ENCODE data around the gene RFX2. TPM values are rescaled to one million over a fixed set of nuclear protein-coding genes. Genes with fewer than 3 reads are reported as not detected.

The RFX2 gene
- total and polyA plus RNA-seq, 4 donors: 0.67 to 5.1 (median 2.8) TPM

DNA sequence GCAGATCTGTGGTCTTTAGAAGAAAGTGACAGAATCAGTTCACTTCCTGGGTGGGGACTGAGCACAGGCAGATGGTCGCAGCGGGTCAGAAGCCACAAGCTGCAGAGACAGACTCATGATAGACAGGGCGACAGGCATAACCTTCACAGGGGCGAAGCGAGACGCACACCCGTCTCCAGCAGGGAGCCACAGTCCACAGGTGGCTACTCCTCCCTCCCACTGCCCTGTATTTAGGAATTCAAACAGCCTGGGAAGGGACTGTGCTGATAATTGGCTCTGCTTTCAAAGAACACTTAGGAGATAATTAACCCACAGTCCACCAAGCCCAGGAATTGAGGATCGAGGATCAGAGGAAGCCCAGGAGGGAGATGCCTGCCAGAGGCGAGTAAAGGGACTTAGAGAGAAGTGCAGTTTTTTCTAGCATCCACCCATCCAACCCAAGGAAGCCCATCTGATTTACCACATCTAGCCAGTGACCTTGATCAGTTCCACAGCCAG lies 23.2 kb downstream of the RFX2 start:
- peak overlapping the region in 1 of 2 donors; percentile 19 for H3K27ac ChIP-seq (ENCODE audit: low read depth in 1 of 2, low read length in 2 of 2)
- DNase-seq (ENCODE audit: low spot score): peak; percentile 49
- H3K9me3 ChIP-seq (ENCODE audit: control insufficient read depth in 4 of 4, low read length in 3 of 4): no peaks in the 10 kb centered on the region
- WGBS: 10% methylated on average over 9 of the region's 9 CpGs
- no peaks in the 10 kb centered on the region for H3K36me3 ChIP-seq (ENCODE audit: control insufficient read depth in 4 of 4, insufficient read depth in 3 of 4, low read depth in 1 of 4, low read length in 3 of 4)
- H3K27me3 ChIP-seq (ENCODE audit: control insufficient read depth in 4 of 4, insufficient read depth in 4 of 4, low read length in 3 of 4): no peaks in the 10 kb centered on the region
- peaks cover 7 to 13% (median 8%) of the 10 kb centered on the region in 4 donors for H3K4me1 ChIP-seq (ENCODE audit: control insufficient read depth in 4 of 4, insufficient read depth in 4 of 4, low read length in 3 of 4)
- TF ChIP-seq YY1 (IDR thresholded peaks at IDR 0.05): no peak
- TF ChIP-seq RAD21 (IDR thresholded peaks at IDR 0.05): peak in 1 of 2 donors; percentile 36
- H3K9ac ChIP-seq (ENCODE audit: low read depth in 1 of 2, low read length in 2 of 2): no peak overlapping the region
- no peak overlapping the region for H3K4me3 ChIP-seq (ENCODE audit: low read depth in 1 of 3, low read length in 3 of 3)

DNA sequence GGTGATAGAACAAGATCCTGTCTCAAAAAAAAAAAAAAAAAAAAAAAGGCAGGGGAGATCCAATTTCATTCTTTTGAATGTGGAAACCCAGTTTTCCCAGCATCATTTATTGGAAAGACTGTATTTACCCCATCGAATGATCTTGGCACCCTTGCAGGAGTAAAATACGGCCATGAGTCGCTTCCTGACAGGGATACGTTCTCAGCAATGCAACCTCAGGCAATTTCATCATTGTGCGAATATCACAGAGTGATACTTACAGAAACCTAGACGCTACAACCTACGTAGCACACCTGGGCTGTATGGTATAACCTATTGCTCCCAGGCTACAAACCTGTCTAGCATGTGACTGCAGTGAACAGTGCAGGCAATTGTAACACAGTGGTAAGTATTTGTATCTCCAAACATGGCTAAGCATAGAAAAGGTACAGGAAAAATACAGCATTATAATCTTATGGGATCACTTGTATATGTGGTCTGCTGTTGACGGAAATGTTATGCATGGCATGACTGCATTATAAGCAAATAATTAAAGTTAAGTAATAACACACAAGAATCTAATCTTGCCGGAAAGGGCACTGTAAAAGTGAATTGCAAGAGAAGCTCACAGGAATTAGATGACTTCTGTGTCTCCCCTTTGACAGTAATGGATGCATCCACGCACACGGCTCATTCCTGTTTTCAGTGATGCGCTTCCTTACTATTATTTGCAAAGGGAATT lies 24.1 kb downstream of the RFX2 start:
- WGBS: 89% methylated on average over 12 of the region's 12 CpGs
- Histone ChIP-seq H3K9me3 (ENCODE audit: control insufficient read depth in 4 of 4, low read length in 3 of 4) (no peaks in the 10 kb centered on the region), H3K27me3 (ENCODE audit: control insufficient read depth in 4 of 4, insufficient read depth in 4 of 4, low read length in 3 of 4) (no peaks in the 10 kb centered on the region), H3K4me3 (ENCODE audit: low read depth in 1 of 3, low read length in 3 of 3) (no peak overlapping the region), H3K9ac (ENCODE audit: low read depth in 1 of 2, low read length in 2 of 2) (no peak overlapping the region), H3K27ac (ENCODE audit: low read depth in 1 of 2, low read length in 2 of 2) (no peak overlapping the region), H3K4me1 (ENCODE audit: control insufficient read depth in 4 of 4, insufficient read depth in 4 of 4, low read length in 3 of 4) (peaks cover 6 to 12% (median 8%) of the 10 kb centered on the region in 4 donors), H3K36me3 (ENCODE audit: control insufficient read depth in 4 of 4, insufficient read depth in 3 of 4, low read depth in 1 of 4, low read length in 3 of 4) (no peaks in the 10 kb centered on the region)
- DNase-seq (ENCODE audit: low spot score): no peak
- TF ChIP-seq, protein P1, sequence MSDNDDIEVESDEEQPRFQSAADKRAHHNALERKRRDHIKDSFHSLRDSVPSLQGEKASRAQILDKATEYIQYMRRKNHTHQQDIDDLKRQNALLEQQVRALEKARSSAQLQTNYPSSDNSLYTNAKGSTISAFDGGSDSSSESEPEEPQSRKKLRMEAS (IDR thresholded peaks at IDR 0.05): no peak
- TF ChIP-seq NR2F2 (IDR thresholded peaks at IDR 0.05): no peak
- TF ChIP-seq, protein P2, sequence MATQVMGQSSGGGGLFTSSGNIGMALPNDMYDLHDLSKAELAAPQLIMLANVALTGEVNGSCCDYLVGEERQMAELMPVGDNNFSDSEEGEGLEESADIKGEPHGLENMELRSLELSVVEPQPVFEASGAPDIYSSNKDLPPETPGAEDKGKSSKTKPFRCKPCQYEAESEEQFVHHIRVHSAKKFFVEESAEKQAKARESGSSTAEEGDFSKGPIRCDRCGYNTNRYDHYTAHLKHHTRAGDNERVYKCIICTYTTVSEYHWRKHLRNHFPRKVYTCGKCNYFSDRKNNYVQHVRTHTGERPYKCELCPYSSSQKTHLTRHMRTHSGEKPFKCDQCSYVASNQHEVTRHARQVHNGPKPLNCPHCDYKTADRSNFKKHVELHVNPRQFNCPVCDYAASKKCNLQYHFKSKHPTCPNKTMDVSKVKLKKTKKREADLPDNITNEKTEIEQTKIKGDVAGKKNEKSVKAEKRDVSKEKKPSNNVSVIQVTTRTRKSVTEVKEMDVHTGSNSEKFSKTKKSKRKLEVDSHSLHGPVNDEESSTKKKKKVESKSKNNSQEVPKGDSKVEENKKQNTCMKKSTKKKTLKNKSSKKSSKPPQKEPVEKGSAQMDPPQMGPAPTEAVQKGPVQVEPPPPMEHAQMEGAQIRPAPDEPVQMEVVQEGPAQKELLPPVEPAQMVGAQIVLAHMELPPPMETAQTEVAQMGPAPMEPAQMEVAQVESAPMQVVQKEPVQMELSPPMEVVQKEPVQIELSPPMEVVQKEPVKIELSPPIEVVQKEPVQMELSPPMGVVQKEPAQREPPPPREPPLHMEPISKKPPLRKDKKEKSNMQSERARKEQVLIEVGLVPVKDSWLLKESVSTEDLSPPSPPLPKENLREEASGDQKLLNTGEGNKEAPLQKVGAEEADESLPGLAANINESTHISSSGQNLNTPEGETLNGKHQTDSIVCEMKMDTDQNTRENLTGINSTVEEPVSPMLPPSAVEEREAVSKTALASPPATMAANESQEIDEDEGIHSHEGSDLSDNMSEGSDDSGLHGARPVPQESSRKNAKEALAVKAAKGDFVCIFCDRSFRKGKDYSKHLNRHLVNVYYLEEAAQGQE (IDR thresholded peaks at IDR 0.05): no peak
- TF ChIP-seq, protein P3, sequence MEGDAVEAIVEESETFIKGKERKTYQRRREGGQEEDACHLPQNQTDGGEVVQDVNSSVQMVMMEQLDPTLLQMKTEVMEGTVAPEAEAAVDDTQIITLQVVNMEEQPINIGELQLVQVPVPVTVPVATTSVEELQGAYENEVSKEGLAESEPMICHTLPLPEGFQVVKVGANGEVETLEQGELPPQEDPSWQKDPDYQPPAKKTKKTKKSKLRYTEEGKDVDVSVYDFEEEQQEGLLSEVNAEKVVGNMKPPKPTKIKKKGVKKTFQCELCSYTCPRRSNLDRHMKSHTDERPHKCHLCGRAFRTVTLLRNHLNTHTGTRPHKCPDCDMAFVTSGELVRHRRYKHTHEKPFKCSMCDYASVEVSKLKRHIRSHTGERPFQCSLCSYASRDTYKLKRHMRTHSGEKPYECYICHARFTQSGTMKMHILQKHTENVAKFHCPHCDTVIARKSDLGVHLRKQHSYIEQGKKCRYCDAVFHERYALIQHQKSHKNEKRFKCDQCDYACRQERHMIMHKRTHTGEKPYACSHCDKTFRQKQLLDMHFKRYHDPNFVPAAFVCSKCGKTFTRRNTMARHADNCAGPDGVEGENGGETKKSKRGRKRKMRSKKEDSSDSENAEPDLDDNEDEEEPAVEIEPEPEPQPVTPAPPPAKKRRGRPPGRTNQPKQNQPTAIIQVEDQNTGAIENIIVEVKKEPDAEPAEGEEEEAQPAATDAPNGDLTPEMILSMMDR (IDR thresholded peaks at IDR 0.05; ENCODE audit: low read depth, low read length, missing input control): no peak
- TF ChIP-seq, protein P4, sequence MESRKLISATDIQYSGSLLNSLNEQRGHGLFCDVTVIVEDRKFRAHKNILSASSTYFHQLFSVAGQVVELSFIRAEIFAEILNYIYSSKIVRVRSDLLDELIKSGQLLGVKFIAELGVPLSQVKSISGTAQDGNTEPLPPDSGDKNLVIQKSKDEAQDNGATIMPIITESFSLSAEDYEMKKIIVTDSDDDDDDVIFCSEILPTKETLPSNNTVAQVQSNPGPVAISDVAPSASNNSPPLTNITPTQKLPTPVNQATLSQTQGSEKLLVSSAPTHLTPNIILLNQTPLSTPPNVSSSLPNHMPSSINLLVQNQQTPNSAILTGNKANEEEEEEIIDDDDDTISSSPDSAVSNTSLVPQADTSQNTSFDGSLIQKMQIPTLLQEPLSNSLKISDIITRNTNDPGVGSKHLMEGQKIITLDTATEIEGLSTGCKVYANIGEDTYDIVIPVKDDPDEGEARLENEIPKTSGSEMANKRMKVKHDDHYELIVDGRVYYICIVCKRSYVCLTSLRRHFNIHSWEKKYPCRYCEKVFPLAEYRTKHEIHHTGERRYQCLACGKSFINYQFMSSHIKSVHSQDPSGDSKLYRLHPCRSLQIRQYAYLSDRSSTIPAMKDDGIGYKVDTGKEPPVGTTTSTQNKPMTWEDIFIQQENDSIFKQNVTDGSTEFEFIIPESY (IDR thresholded peaks at IDR 0.05): no peak
- TF ChIP-seq SP1 (IDR thresholded peaks at IDR 0.05): no peak
- no peak for TF ChIP-seq RXRA (IDR thresholded peaks at IDR 0.05)
- no peak for TF ChIP-seq ATF3 (IDR thresholded peaks at IDR 0.05)
- no peak for TF ChIP-seq HNF4A (conservative IDR thresholded peaks at IDR 0.05)
- no peak for TF ChIP-seq HNF4G (IDR thresholded peaks at IDR 0.05)
- TF ChIP-seq GABPA (IDR thresholded peaks at IDR 0.05 in 1 of 2, conservative IDR thresholded peaks at IDR 0.05 in 1 of 2): no peak
- no peak for TF ChIP-seq YY1 (IDR thresholded peaks at IDR 0.05)
- TF ChIP-seq JUND (IDR thresholded peaks at IDR 0.05): no peak
- no peak for TF ChIP-seq RAD21 (IDR thresholded peaks at IDR 0.05)
- TF ChIP-seq FOXA1 (IDR thresholded peaks at IDR 0.05): no peak
- TF ChIP-seq EGR1 (IDR thresholded peaks at IDR 0.05; ENCODE audit: low read depth in 2 of 2): no peak
- no peak for TF ChIP-seq FOXA2 (IDR thresholded peaks at IDR 0.05)
- TF ChIP-seq TAF1 (conservative IDR thresholded peaks at IDR 0.05): no peak
